Pancreas (tissue), 10 donors: ENCODE measurements around the gene SLC1A3. TPM values are rescaled to one million over a fixed set of nuclear protein-coding genes. Genes with fewer than 3 reads are reported as not detected.
A peak's percentile ranks its signal among the peaks of the same experiment; 100 is the strongest.

Experiments
- ATAC-seq, 4 donors: fragments of 200-7000 bp; cut with Tn5 transposase; one replicate each; pipeline versions ENCODE4 v1.8.0 to v1.9.1; 2020; ENCODE audit warnings: mild to moderate bottlenecking in 4 of 4, moderate library complexity in 4 of 4
- DNase-seq, 6 donors: peaks; one replicate each; pipeline ENCODE4 v3.0.0-alpha.2; 2020
- FAIRE-seq: peaks from 2 replicates; lab custom pipeline; 2012; peaks lifted over from hg19 to GRCh38; lab: Jason Lieb, UNC
- H3K27ac ChIP-seq, 4 donors: fragments of 200-600 bp; sonication (generic); 1 replicate in 3 of 4; 2 replicates in 1 of 4; pipeline versions ENCODE4 v1.5.0 to v1.8.0; 2020
- H3K27me3 ChIP-seq, 4 donors: fragments of 200-600 bp; one replicate each; pipeline ENCODE4 v1.8.0; 2021
- H3K36me3 ChIP-seq, 3 donors: fragments of 200-600 bp; sonication (generic) in 1 of 3; one replicate each; pipeline versions ENCODE4 v1.5.0 to v1.8.0; 2020 to 2021
- H3K4me1 ChIP-seq, 3 donors: fragments of 200-600 bp; one replicate each; pipeline ENCODE4 v1.8.0; 2021
- H3K4me3 ChIP-seq, 4 donors: fragments of 200-600 bp; sonication (generic) in 2 of 4; one replicate each; pipeline versions ENCODE4 v1.5.0 to v1.8.0; 2020 to 2021
- H3K9me3 ChIP-seq, 4 donors: fragments of 200-600 bp; one replicate each; pipeline ENCODE4 v1.8.0; 2021
- WGBS, 2 donors: extraction: QIAGEN DNeasy Blood & Tissue Kit; methylation state at CpG; one replicate each; pipeline ENCODE4 v1.1.7; 2013; 5-methylcytosine and 5-hydroxymethylcytosine counted together
- intact Hi-C, 3 donors: fragments of 100-400 bp; cut with DNase I; formaldehyde crosslinking; loops; one replicate each; pipeline versions ENCODE4 v1.11.1 to v1.14.2; 2022
- polyA plus RNA-seq, 2 donors: library from polyadenylated mRNA; stranded (reverse); fragments of 200-250 nt; gene quantifications; one replicate each; pipeline ENCODE4 v1.2.3, GENCODE V29; 2013
- total RNA-seq, 6 donors: library from RNA; stranded (reverse); fragmentation: NEBNext Ultra II Directional in 4 of 6; extraction: Animal tissue kit (Norgen Biotek cat#: 25700) in 4 of 6; gene quantifications; one replicate each; pipeline versions ENCODE4 v1.2.1 to v1.2.4, GENCODE V29; 2021 to 2023
- TF ChIP-seq, protein P1 (sequence below), 4 donors: fragments of 200-600 bp; sonication (generic) in 3 of 4; IDR thresholded peaks; one replicate each; pipeline versions ENCODE4 v1.5.0 to v1.8.0; 2021; ENCODE audit warnings: antibody characterized with exemption in 4 of 4
- donor health status: healthy with polysubstance abuse.
- donor health status: DM: no; HTN: no; CAD: no; lungs with moderate emphysema.
- donor health status: DM: no; HTN: no; CAD: no.
- donor health status: control.
- donor health status: control.
- donor health status: Bipolar disorder and iron deficiency.
- donor health status: DM: yes; HTN: yes; CAD: no.
- donor health status: DM: no; HTN: no; CAD: no.
- donor health status: DM: no; HTN: no; CAD: no.
- donor health status: DM: yes; HTN: yes; CAD: no.

SLC1A3 gene
- total and polyA plus RNA-seq, 8 donors: 0.87 to 21.0 (median 1.7) TPM

DNA sequence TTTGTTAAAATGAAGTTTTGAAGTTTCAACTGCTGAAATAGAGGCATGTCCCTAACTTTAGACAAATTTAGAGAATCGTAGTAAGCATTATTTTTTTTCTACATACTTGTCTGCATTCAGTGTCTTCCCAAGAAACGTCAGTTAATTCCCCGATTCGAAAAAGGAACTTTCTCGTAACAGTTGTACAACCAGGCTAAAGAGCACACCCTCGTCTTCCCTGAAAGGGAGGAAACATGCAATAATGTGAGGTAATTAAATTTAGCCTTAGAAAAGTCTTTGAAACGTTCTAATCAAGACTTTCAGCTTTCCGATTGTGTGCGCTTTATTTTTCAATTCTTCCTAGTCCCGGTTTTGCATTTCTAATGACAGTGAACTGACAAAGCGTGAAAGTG is 374 bp upstream of the SLC1A3 start:
- no peaks in the 10 kb centered on the region for H3K9me3 ChIP-seq
- ATAC-seq: peak in 3 of 4 donors; percentile 11 to 24 (median 14)
- 2% methylated on average over 11 of the region's 11 CpGs for WGBS, 2 donors
- peaks cover 0 to 5% (median 5%) of the 10 kb centered on the region in 3 donors for H3K4me1 ChIP-seq
- TF ChIP-seq, protein P1, sequence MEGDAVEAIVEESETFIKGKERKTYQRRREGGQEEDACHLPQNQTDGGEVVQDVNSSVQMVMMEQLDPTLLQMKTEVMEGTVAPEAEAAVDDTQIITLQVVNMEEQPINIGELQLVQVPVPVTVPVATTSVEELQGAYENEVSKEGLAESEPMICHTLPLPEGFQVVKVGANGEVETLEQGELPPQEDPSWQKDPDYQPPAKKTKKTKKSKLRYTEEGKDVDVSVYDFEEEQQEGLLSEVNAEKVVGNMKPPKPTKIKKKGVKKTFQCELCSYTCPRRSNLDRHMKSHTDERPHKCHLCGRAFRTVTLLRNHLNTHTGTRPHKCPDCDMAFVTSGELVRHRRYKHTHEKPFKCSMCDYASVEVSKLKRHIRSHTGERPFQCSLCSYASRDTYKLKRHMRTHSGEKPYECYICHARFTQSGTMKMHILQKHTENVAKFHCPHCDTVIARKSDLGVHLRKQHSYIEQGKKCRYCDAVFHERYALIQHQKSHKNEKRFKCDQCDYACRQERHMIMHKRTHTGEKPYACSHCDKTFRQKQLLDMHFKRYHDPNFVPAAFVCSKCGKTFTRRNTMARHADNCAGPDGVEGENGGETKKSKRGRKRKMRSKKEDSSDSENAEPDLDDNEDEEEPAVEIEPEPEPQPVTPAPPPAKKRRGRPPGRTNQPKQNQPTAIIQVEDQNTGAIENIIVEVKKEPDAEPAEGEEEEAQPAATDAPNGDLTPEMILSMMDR (IDR thresholded peaks at IDR 0.05): no peak
- H3K27ac ChIP-seq: peak overlapping the region in 2 of 4 donors; percentile 59 to 66
- no peaks in the 10 kb centered on the region for H3K36me3 ChIP-seq
- intact Hi-C loops: no loop called here
- no peaks in the 10 kb centered on the region for H3K27me3 ChIP-seq
- FAIRE-seq: no peak
- H3K4me3 ChIP-seq: peak overlapping the region; percentile 13 to 58 (median 21)
- DNase-seq: no peak

DNA sequence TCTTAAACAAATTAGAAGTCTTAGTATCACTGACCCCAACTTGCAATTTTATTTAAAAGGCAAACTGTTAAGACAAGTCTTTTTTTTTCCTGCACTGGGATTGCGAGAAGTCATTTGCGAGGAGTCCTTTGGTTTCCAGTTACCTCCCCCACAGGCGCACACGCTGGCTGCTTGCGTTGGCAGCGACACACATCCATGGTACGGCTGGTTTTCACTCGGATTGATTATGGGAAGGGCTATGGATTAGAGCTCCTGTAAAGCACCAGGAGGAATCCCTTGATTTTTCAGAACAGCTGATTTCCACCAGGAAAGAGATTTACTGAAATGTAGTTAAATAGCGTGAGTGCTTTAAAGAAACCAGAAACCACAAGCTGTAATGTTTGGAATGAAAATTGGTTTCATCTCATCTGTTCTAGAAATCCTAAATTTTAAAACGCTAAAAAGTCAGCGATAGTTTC is 737 bp downstream of the SLC1A3 start:
- Histone ChIP-seq H3K27ac (peak overlapping the region in 2 of 4 donors; percentile 59 to 66), H3K27me3 (no peaks in the 10 kb centered on the region), H3K4me3 (peak overlapping the region; percentile 13 to 58 (median 21)), H3K4me1 (peaks cover 0 to 5% (median 5%) of the 10 kb centered on the region in 3 donors), H3K9me3 (no peaks in the 10 kb centered on the region), H3K36me3 (no peaks in the 10 kb centered on the region)
- TF ChIP-seq, protein P1 (IDR thresholded peaks at IDR 0.05): no peak
- intact Hi-C loops: no loop called here
- DNase-seq (peak in 2 of 6 donors; percentile 21 to 27), ATAC-seq (peak; percentile 53 to 80 (median 76)), FAIRE-seq (no peak)
- WGBS, 2 donors: 2 to 3% methylated on average over 11 of the region's 11 CpGs

DNA sequence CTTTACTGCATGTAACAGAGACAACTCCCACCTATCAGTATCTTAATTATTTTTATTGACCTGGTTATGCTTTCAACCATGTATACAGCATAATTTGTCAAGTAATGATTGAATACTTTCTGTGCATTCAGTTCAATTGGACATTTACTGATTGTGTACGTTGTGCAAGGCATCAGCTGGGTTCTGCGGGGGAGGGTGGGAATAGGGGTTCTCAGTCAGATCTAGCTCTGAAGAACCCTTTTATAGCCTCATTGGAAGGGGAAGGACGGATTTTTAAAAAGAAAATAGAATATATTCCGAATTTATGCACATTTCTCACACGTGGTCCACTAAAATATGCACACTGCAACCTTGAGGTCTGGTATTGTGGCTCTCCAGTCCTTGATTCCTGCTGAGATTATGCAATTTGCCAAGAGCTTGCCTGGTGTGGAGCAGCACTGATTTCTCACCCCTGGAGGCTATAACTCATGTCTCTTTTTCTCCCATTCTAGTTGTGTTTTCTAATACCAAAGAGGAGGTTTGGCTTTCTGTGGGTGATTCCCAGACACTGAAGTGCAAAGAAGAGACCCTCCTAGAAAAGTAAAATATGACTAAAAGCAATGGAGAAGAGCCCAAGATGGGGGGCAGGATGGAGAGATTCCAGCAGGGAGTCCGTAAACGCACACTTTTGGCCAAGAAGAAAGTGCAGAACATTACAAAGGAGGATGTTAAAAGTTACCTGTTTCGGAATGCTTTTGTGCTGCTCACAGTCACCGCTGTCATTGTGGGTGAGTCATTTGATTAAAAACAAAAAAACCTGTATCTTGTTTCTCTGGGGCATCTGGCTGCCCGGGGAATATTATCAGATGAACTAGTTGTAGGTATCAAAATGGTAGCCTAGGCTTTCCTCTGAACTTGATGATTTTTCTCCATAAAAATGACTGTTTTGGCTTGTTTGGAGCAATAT is 1.7 kb downstream of the SLC1A3 start:
- H3K36me3 ChIP-seq: no peaks in the 10 kb centered on the region
- H3K9me3 ChIP-seq: no peaks in the 10 kb centered on the region
- ATAC-seq (peak in 1 of 4 donors; percentile 40), FAIRE-seq (no peak), DNase-seq (no peak)
- intact Hi-C loops: no loop called here
- TF ChIP-seq, protein P1 (IDR thresholded peaks at IDR 0.05): no peak
- peak overlapping the region in 2 of 4 donors; percentile 5 to 59 for H3K27ac ChIP-seq
- peak overlapping the region in 1 of 4 donors; percentile 58 for H3K4me3 ChIP-seq
- peaks cover 0 to 5% (median 5%) of the 10 kb centered on the region in 3 donors for H3K4me1 ChIP-seq
- 40 to 51% methylated on average over 10 of the region's 10 CpGs for WGBS, 2 donors
- no peaks in the 10 kb centered on the region for H3K27me3 ChIP-seq

DNA sequence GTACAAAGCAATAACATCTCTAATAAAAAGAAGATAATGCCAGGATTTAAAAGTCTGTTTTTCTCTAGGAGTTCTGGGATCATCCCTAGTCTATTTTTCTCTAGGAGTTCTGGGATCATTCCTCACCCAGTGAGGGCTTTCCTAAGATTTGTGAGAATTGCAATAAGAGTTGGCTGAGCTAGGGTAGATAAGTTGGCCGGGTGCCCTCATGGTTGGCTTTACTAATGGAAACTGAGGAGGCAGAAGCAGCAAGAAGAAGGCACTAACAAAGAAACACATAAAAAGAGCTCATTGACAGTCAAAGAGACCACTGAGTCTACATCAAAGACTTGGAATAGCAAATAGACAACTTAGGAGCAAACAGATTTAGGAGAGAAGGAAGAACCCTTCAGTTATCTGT is 4.2 kb downstream of the SLC1A3 start:
- no peaks in the 10 kb centered on the region for H3K9me3 ChIP-seq
- H3K4me1 ChIP-seq: peaks cover 0 to 5% (median 3%) of the 10 kb centered on the region in 3 donors
- intact Hi-C loops: no loop called here
- ATAC-seq (no peak), DNase-seq (no peak), FAIRE-seq (no peak)
- no peak overlapping the region for H3K27ac ChIP-seq
- WGBS, 2 donors: 63 to 67% methylated on average over 1 of the region's 1 CpG
- no peaks in the 10 kb centered on the region for H3K27me3 ChIP-seq
- H3K36me3 ChIP-seq: no peaks in the 10 kb centered on the region
- no peak overlapping the region for H3K4me3 ChIP-seq
- TF ChIP-seq, protein P1 (IDR thresholded peaks at IDR 0.05): no peak
